Esophagus squamous epithelium (tissue), 5 donors: ENCODE measurements around the gene RAB35. TPM values are rescaled to one million over a fixed set of nuclear protein-coding genes. Genes with fewer than 3 reads are reported as not detected.

ENCODE experiments used
- DNase-seq: peaks from one replicate; lab custom pipeline; 2025; lab: John Stamatoyannopoulos, UW
- H3K27ac ChIP-seq, 4 donors: fragments of 200-600 bp; sonication (generic); one replicate each; pipeline ENCODE4 v1.5.1; 2016 to 2019; ENCODE audit warnings: mild to moderate bottlenecking in 1 of 4
- H3K27me3 ChIP-seq, 4 donors: fragments of 200-600 bp; sonication (generic); 1 replicate in 3 of 4; 2 replicates in 1 of 4; pipeline versions ENCODE4 v1.5.1 to v1.6.0; 2017 to 2021; ENCODE audit warnings: antibody characterized with exemption in 1 of 4
- H3K36me3 ChIP-seq, 3 donors: fragments of 200-600 bp; sonication (generic); one replicate each; pipeline ENCODE4 v1.5.1; 2016 to 2019
- H3K4me1 ChIP-seq, 3 donors: fragments of 200-600 bp; sonication (generic); one replicate each; pipeline ENCODE4 v1.5.1; 2017 to 2019
- H3K4me3 ChIP-seq, 4 donors: fragments of 200-600 bp; sonication (generic); 1 replicate in 3 of 4; 2 replicates in 1 of 4; pipeline ENCODE4 v1.5.1; 2016 to 2019; ENCODE audit warnings: mild to moderate bottlenecking in 2 of 4, moderate library complexity in 1 of 4
- H3K9me3 ChIP-seq, 3 donors: fragments of 200-600 bp; sonication (generic); one replicate each; pipeline ENCODE4 v1.5.1; 2016 to 2019
- CTCF ChIP-seq, 6 experiments: fragments of 450-650 bp in 4 of 6; fragments of 200-600 bp in 2 of 6; sonication (generic) in 2 of 6; IDR thresholded peaks; one replicate each; pipeline ENCODE4 v1.5.1; 2016 to 2019; ENCODE audit warnings: antibody characterized with exemption in 6 of 6, mild to moderate bottlenecking in 4 of 6, moderate library complexity in 4 of 6
- POLR2A ChIP-seq, 4 donors: fragments of 450-650 bp; IDR thresholded peaks; one replicate each; pipeline ENCODE4 v1.6.1; 2017; ENCODE audit warnings: antibody characterized with exemption in 4 of 4, mild to moderate bottlenecking in 4 of 4, moderate library complexity in 3 of 4
- WGBS, 2 donors: methylation state at CpG; one replicate each; pipeline ENCODE4 v1.1.5; 2018; 5-methylcytosine and 5-hydroxymethylcytosine counted together
- intact Hi-C: fragments of 100-400 bp; cut with DNase I; formaldehyde crosslinking; loops from one replicate; pipeline ENCODE4 v1.15.0; 2022
- total RNA-seq, 4 donors: library from RNA; depleted of rRNA; stranded (reverse); fragments of >200 nt; gene quantifications; one replicate each; pipeline ENCODE4 v1.1.0, GENCODE V29; 2016
- donor health status: DM: yes; HTN: yes; CAD: no.

The RAB35 gene
- total RNA-seq, 4 donors from 2014 or later: 25.8 to 38.9 (median 32.0) TPM

GRCh38 chr12:120126635-120127005 lies 10.1 kb upstream of the RAB35 start:
- peaks cover 14 to 58% (median 28%) of the 10 kb centered on the region in 3 donors for H3K36me3 ChIP-seq
- H3K9me3 ChIP-seq: no peaks in the 10 kb centered on the region
- no peaks in the 10 kb centered on the region for H3K27me3 ChIP-seq
- peaks cover 2 to 24% (median 4%) of the 10 kb centered on the region in 3 donors for H3K4me1 ChIP-seq
- 59 to 78% methylated on average over 2 of the region's 2 CpGs for WGBS, 2 donors
- peak overlapping the region; percentile 51 to 71 (median 56) for H3K27ac ChIP-seq
- no peak for DNase-seq
- intact Hi-C loops: no loop called here
- no peak for TF ChIP-seq CTCF (IDR thresholded peaks at IDR 0.05)
- no peak overlapping the region for H3K4me3 ChIP-seq

- intact Hi-C loops: no loop called here
- DNase-seq: no peak
- H3K27me3 ChIP-seq: no peaks in the 10 kb centered on the region
These were observed 9.5 kb upstream of the RAB35 start for GRCh38 chr12:120125792-120126634.

GRCh38 chr12:120125029-120125428 lies 8.5 kb upstream of the RAB35 start:
- no peak overlapping the region for H3K4me3 ChIP-seq
- no peaks in the 10 kb centered on the region for H3K9me3 ChIP-seq
- H3K36me3 ChIP-seq: peaks cover 12 to 42% (median 12%) of the 10 kb centered on the region in 3 donors
- WGBS, 2 donors: 79 to 84% methylated on average over 2 to 4 of the region's 4 CpGs
- no peak for DNase-seq
- intact Hi-C loops: no loop called here
- no peaks in the 10 kb centered on the region for H3K27me3 ChIP-seq
- H3K27ac ChIP-seq: no peak overlapping the region
- peaks cover 2 to 25% (median 4%) of the 10 kb centered on the region in 3 donors for H3K4me1 ChIP-seq
- TF ChIP-seq POLR2A (IDR thresholded peaks at IDR 0.05) (no peak), CTCF (IDR thresholded peaks at IDR 0.05) (no peak)

More at GRCh38 chr12:120125792-120126634, 9.5 kb upstream of the RAB35 start:
- H3K4me1 ChIP-seq: peaks cover 2 to 24% (median 4%) of the 10 kb centered on the region in 3 donors
- H3K4me3 ChIP-seq: no peak overlapping the region
- H3K36me3 ChIP-seq: peaks cover 12 to 52% (median 22%) of the 10 kb centered on the region in 3 donors
- no peaks in the 10 kb centered on the region for H3K9me3 ChIP-seq
- 80 to 85% methylated on average over 3 to 4 of the region's 6 CpGs for WGBS, 2 donors
- TF ChIP-seq CTCF (IDR thresholded peaks at IDR 0.05) (no peak), POLR2A (IDR thresholded peaks at IDR 0.05) (no peak)
- H3K27ac ChIP-seq: peak overlapping the region; percentile 51 to 71 (median 56)

GRCh38 chr12:120121766-120122293 lies 5.3 kb upstream of the RAB35 start:
- no peaks in the 10 kb centered on the region for H3K9me3 ChIP-seq
- TF ChIP-seq POLR2A (IDR thresholded peaks at IDR 0.05) (no peak), CTCF (IDR thresholded peaks at IDR 0.05) (no peak)

GRCh38 chr12:120121343-120121742 lies 4.8 kb upstream of the RAB35 start:
- Histone ChIP-seq H3K4me3 (no peak overlapping the region), H3K9me3 (no peaks in the 10 kb centered on the region), H3K27me3 (no peaks in the 10 kb centered on the region), H3K4me1 (peaks cover 14 to 43% (median 26%) of the 10 kb centered on the region in 3 donors), H3K27ac (no peak overlapping the region), H3K36me3 (peaks cover 0 to 5% (median 0%) of the 10 kb centered on the region in 3 donors)
- WGBS, 2 donors: 54 to 69% methylated on average over 2 of the region's 2 CpGs
- TF ChIP-seq POLR2A (IDR thresholded peaks at IDR 0.05) (no peak), CTCF (IDR thresholded peaks at IDR 0.05) (no peak)
- DNase-seq: no peak
- intact Hi-C loops: no loop called here

More at GRCh38 chr12:120121766-120122293, 5.3 kb upstream of the RAB35 start:
- 49 to 57% methylated on average over 4 of the region's 4 CpGs for WGBS, 2 donors
- Histone ChIP-seq H3K4me3 (no peak overlapping the region), H3K27ac (no peak overlapping the region), H3K36me3 (peaks cover 0 to 10% (median 0%) of the 10 kb centered on the region in 3 donors), H3K27me3 (no peaks in the 10 kb centered on the region), H3K4me1 (peaks cover 16 to 47% (median 26%) of the 10 kb centered on the region in 3 donors)
- intact Hi-C loops: no loop called here
- DNase-seq: no peak
